Hepatocyte (in vitro differentiated cells): ENCODE results near the gene RASGRF1.

Experiments
- CTCF ChIP-seq: fragments of 200-600 bp; sonication (generic); IDR thresholded peaks from 2 replicates; pipeline ENCODE4 v1.5.1; 2016; ENCODE audit warnings: antibody characterized with exemption, mild to moderate bottlenecking; ENCODE audit not compliant: poor library complexity
- EZH2 ChIP-seq: fragments of 200-600 bp; sonication (generic); IDR thresholded peaks from 2 replicates; pipeline ENCODE4 v1.6.1; 2016; ENCODE audit warnings: antibody characterized with exemption, mild to moderate bottlenecking, borderline replicate concordance
- EZH2phosphoT487 ChIP-seq: fragments of 200-600 bp; sonication (generic); IDR thresholded peaks from one replicate; pipeline ENCODE4 v1.6.1; 2018; ENCODE audit warnings: antibody characterized with exemption, mild to moderate bottlenecking, low read depth, moderate library complexity; ENCODE audit not compliant: unreplicated experiment, severe bottlenecking

DNA sequence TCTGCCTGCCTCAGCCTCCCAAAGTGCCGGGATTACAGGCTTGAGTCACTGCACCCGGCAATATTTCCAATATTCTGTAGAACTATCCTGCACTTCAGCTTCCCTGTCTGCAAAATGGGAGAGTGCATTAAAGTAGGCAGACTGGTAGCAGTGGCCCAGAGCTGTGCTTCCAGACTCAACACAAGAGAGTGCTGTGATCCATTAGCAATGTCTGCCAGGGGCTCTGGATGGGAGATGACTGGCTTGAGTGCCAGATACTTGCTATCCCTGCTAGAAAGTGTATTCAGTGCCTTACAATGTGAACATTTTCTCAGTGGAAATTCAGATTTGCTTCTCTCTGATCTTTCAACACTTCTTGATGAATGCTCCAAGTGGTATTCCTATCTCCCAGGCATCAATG, 80.3 kb downstream of the RASGRF1 start:
- TF ChIP-seq CTCF (no peak), EZH2 (no peak), EZH2phosphoT487 (no peak)
